H7 (cell line): ENCODE measurements around the gene CALU. TPM values are rescaled to one million over a fixed set of nuclear protein-coding genes. Genes with fewer than 3 reads are reported as not detected.

Experiments
- DNase-seq: peaks from one replicate; pipeline ENCODE4 v3.0.0; 2012
- H3K27me3 ChIP-seq: 2 replicates; pipeline ENCODE4 v1.6.0; 2011; ENCODE audit warnings: mild to moderate bottlenecking, low read length; ENCODE audit not compliant: control insufficient read depth, insufficient read depth
- H3K36me3 ChIP-seq: replicated peaks from 2 replicates; pipeline ENCODE4 v1.5.1; 2011; ENCODE audit warnings: low read length; ENCODE audit not compliant: control insufficient read depth, insufficient read depth
- H3K4me3 ChIP-seq: 2 replicates; pipeline ENCODE4 v1.5.1; 2011; ENCODE audit warnings: low read depth, mild to moderate bottlenecking, control low read depth, low read length, moderate library complexity; ENCODE audit not compliant: insufficient read depth
- total RNA-seq: library from RNA; depleted of rRNA; stranded (reverse); fragments of >200 nt; shearing (Covaris generic); gene quantifications from 2 replicates; pipeline ENCODE4 v1.2.3, GENCODE V29; 2014

CALU gene
- total RNA-seq, 1 experiment from 2014 or later = 147 TPM

DNA sequence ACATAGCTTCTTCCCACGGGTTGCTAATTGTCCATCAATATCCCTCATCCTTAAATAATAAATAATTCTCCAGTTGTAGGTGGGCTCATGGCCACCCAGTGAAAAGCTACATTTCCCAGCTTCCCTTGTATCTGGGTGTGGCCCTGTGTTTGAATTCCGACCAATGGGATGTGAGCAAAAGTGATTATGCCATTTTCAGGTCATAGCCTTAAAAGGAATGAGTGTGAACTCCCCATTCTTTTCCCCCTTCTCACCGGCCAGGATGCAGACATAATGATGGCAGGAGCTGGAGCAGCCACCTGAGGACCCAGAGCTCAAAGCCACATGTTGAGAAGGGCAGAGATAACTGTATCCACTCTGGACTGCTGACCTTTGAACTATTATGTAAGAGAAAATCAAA is 30.3 kb upstream of the CALU start:
- Histone ChIP-seq H3K36me3 (no peaks in the 10 kb centered on the region), H3K27me3 (no peaks in the 10 kb centered on the region), H3K4me3 (no peak overlapping the region)
- DNase-seq = peak; percentile 34

- Histone ChIP-seq H3K36me3 (no peaks in the 10 kb centered on the region), H3K4me3 (no peak overlapping the region), H3K27me3 (no peaks in the 10 kb centered on the region)
- DNase-seq = no peak
These were observed 28.7 kb upstream of the CALU start for GRCh38 chr7:128710481-128710880.

- no peak for DNase-seq
- no peak overlapping the region for H3K4me3 ChIP-seq
- H3K27me3 ChIP-seq = no peaks in the 10 kb centered on the region
- H3K36me3 ChIP-seq = no peaks in the 10 kb centered on the region
These were observed 25.4 kb upstream of the CALU start for GRCh38 chr7:128713794-128714193.

- Histone ChIP-seq H3K27me3 (no peaks in the 10 kb centered on the region), H3K36me3 (no peaks in the 10 kb centered on the region), H3K4me3 (no peak overlapping the region)
- no peak for DNase-seq
These were observed 24.3 kb upstream of the CALU start for GRCh38 chr7:128714701-128715495.

GRCh38 chr7:128718967-128719642 is 20.1 kb upstream of the CALU start:
- H3K36me3 ChIP-seq = no peaks in the 10 kb centered on the region
- no peaks in the 10 kb centered on the region for H3K27me3 ChIP-seq
- no peak for DNase-seq
- H3K4me3 ChIP-seq = no peak overlapping the region

GRCh38 chr7:128721376-128721775 is 17.8 kb upstream of the CALU start:
- Histone ChIP-seq H3K27me3 (no peaks in the 10 kb centered on the region), H3K4me3 (no peak overlapping the region), H3K36me3 (no peaks in the 10 kb centered on the region)
- no peak for DNase-seq

DNA sequence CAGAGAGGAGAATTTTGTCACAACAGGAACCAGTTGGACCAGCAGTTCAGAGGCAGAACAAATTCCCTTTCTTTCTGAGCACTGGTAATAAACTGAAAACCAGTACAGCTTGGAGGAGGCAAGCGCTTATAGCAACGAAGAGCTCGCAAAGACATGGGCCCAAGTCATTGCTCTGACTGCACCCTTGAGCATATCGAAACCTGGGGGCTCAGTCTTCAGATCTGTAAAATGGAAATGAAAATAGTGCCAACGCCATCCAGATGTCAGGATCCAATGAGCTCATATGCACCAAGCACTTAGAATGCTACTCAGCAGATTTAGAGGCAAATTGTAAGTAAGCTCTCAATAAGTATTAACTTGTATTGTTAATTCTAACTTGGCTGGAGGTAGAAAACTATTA is 14.4 kb upstream of the CALU start:
- H3K36me3 ChIP-seq = no peaks in the 10 kb centered on the region

DNA sequence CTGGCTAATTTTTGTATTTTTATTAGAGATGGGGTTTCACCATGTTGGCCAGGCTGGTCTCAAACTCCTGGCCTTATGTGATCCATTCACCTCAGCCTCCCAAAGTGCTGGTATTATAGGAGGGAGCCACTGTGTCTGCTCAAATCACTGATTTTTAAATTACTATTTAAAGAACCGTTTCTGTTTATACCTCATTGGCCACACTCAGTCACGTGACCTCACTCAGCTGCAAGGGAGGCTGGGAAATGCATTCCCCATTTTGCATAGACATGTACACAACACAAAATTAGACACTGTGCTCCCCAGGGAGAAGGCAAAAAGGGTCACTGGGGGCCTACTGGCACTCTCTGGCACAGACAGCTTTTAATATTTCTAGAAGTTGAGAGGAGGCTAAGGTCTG is 13.6 kb upstream of the CALU start:
- Histone ChIP-seq H3K4me3 (no peak overlapping the region), H3K27me3 (no peaks in the 10 kb centered on the region; the same call in 1 of the 2 replicates), H3K36me3 (no peaks in the 10 kb centered on the region)
- no peak for DNase-seq

More for the DNA sequence above, 14.4 kb upstream of the CALU start:
- no peak for DNase-seq
- Histone ChIP-seq H3K4me3 (no peak overlapping the region), H3K27me3 (no peaks in the 10 kb centered on the region; the same call in 1 of the 2 replicates)

DNA sequence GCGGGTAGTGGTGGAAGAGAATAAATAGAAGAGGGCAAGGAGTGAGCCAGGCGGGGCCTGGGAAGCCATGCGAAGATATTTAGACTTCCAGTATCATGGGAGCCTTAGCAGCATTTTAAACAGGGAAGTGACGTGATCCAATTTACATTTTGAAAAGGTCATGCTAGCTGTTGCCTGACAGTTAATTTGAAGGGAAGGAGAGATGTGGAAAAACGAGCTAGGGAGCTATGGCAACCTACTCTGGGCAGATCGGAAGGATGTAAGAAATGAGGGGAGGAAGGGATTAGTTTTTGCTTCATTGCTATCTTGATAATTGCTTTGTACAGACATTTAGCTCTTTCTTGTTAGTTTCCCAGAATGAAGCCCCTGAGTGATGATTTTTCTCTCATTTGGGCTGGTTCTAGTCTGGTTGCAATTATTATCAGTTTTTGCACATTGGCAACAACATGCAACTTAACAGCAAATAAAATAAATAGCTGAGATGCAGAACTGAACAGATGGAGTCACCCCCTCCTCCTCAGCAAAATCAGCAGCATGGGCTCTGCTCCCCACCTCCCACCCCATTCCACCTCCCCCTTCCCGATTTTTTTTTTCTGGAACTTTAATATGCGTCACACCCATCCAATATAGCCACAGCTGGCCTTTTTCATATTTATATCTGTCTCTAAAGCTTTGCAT is 13.0 kb upstream of the CALU start:
- Histone ChIP-seq H3K27me3 (no peaks in the 10 kb centered on the region; the same call in 1 of the 2 replicates), H3K36me3 (no peaks in the 10 kb centered on the region), H3K4me3 (no peak overlapping the region)
- no peak for DNase-seq

GRCh38 chr7:128726737-128727072 is 12.5 kb upstream of the CALU start:
- DNase-seq = no peak
- Histone ChIP-seq H3K4me3 (no peak overlapping the region), H3K36me3 (no peaks in the 10 kb centered on the region), H3K27me3 (no peaks in the 10 kb centered on the region; the same call in 1 of the 2 replicates)

DNA sequence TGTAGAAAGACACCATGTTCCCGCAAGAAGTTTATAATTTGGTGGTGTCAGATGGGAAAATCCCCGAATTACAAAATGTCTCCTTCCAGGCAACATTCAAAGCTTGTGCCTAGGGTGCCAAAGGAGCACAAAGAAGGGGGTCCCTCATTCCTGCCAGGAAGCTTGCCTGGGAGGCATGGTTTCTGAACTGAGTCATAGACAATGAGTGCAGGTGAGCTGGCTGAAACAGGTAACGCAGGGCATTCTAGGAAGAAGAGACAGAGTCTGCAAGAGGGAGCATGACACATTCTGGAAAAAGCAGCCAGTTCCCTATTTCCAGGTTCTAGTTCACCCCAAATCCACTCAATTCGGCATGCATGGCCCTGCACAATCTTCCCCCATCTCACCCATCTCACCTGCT is 11.9 kb upstream of the CALU start:
- Histone ChIP-seq H3K27me3 (no peaks in the 10 kb centered on the region; the same call in 1 of the 2 replicates), H3K4me3 (no peak overlapping the region), H3K36me3 (no peaks in the 10 kb centered on the region)
- DNase-seq = no peak

- Histone ChIP-seq H3K27me3 (no peaks in the 10 kb centered on the region; the same call in 1 of the 2 replicates), H3K36me3 (no peaks in the 10 kb centered on the region), H3K4me3 (no peak overlapping the region)
- no peak for DNase-seq
These were observed 10.6 kb upstream of the CALU start for GRCh38 chr7:128728598-128728997.

GRCh38 chr7:128729494-128729893 is 9.7 kb upstream of the CALU start:
- no peaks in the 10 kb centered on the region; the same call in 1 of the 2 replicates for H3K27me3 ChIP-seq
- H3K36me3 ChIP-seq = no peaks in the 10 kb centered on the region
- no peak overlapping the region for H3K4me3 ChIP-seq
- DNase-seq = no peak

- DNase-seq = no peak
- Histone ChIP-seq H3K36me3 (no peaks in the 10 kb centered on the region), H3K27me3 (no peaks in the 10 kb centered on the region; the same call in 1 of the 2 replicates), H3K4me3 (no peak overlapping the region)
These were observed 8.0 kb upstream of the CALU start for GRCh38 chr7:128731184-128731583.
